Measurements from ENCODE around the gene ZNF677. TPM values are rescaled to one million over a fixed set of nuclear protein-coding genes. Genes with fewer than 3 reads are reported as not detected.

The ZNF677 gene
- total RNA-seq (2022; extraction: Qiagen RNA extraction; ENCODE audit: low read depth) = not detected in 5 replicates

DNA sequence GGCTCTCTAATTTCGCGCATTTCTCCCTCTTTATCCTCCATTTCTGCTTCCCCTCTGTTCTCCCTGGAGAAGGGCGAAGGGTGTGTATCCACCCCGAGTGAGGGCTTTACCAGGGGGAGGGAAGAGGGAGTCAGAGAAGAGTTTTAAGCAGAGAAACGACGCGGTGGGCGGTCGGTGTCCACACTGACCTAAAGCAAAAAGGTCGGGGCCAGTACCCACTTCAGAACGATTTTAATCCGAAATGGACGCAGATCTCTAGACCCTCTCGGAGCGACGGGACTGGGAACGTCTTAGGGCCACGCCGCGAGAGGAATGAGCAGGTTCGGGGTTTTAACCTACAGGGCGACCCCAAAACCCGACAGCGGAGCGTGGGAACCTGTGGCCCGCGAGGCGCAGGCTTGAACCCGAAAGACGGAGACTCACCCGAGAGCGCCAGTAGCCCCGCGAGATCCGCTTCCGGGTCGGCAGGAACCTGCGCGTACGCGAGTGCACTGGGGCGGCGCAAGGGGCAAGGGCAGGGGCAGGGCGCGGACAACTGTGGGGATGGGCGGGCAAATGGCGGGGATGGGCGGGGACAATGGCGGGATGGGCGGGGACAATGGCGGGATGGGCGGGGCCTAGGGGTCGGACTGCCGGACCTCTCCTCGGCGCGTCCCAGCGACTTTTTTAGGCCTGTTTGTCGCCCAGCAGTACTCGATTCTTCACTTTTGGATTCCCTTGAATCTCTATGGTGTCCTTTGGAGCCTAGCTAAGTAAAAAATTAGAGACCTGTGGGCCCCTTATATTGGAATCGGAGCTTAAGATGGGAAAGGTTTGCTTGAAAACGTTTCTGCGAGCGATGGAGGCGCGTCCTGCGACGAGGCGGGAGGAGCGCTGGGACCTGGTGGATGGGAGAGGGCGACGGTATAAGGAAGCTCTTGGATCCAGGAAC lies at the start of gene ZNF677:
Gene ZNF677 (minus strand): TSS at position 463 of the 931 bp plus-strand sequence. CDS start 3,323 bp downstream, outside the sequence.

DNA sequence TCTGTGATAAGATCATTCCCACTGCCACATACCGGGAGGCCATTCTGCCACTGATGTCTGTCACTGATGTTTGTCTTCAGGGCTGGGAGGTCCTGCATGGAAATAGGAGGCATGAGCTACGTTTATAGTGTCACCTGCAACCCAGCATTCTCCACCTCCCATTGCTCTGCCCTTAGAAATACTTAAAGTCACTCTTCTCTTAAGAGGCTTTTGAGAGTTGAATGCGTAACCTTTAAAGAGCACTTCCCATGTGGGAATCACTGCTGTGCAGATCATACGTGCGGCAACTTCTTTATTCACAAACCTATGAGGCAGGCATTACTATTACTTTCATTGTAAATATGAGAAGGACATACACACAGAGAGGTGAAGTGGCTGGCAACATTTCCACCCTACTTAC lies 12.9 kb upstream of the ZNF677 start, which contains the start of gene VN1R4:
Gene VN1R4 (minus strand): TSS at position 101 of the 400 bp plus-strand sequence. CDS start 58 bp downstream, at position 43.

DNA sequence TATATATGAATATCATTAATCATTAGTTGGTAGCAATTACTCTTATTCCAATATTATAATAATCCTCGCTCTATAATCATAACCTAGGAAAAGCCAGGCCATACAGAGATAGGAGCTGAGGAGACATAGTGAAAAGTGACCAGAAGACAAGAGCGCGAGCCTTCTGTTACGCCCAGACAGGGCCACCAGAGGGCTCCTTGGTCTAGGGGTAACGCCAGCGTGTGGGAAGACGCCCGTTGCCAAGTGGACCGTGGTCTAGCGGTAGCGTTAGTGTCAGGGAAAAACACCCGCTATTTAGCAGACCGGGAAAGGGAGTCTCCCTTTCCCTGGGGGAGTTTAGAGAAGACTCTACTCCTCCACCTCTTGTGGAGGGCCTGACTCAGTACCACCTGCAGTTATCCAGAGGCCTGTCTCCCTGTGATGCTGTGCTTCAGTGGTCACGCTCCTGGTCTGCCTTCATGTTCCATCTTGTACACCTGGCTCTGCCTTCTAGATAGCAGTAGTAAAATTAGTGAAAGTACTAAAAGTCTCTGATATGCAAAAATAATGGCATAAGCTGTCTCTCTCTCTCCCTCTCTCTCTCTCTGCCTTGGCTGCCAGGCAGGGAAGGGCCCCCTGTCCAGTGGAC lies 3.2 kb upstream of the ZNF677 start, which contains the start of gene VN1R2:
Gene VN1R2 (plus strand): TSS at position 578 of the 628 bp plus-strand sequence. CDS start 84 bp downstream, outside the sequence.

DNA sequence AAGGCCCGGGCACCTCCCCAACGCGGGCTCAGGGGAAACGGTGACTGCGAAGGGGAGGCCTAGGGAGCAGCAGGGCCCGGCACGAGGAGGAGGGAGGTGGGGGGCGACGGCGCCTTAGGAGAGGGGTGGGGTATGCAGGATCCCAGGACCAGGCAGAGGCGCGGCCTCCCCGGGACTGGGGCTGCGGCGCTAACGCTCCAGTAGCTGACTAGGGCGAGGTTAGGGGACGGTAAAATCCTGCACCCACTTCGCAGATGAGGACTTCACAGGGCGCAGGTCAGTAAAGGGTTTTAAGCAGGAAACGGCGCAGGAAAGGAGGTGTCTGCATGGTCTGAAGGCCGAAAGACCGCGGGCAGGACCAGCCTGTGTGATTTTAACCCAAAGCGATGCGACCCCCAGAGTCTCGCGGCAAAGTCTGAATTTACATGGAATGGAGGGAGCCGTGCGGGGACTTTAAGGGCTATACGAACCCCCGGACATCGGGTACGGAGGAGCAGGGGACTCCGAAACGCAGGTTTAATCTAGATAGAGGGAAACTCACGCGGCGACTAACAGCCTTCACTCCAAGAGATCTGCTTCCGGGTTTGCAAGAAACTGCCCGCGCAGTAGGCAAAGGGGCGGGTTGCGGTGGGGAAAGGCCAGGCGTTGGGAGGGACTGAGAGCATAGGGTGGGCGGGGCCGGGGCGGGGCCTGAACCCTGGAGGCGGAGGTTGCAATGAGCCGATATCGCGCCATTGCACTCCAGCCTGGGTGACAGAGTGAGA lies 61.7 kb downstream of the ZNF677 start, which contains the start of gene ZNF665:
Gene ZNF665 (minus strand): TSS at position 588 of the 764 bp plus-strand sequence. CDS start 10,460 bp downstream, outside the sequence.

Other genes with a start within 250 kb of the ZNF677 start
- not detected in 5 replicates for gene ERVV-1, start 241.0 kb downstream of the ZNF677 start, total RNA-seq (2022; extraction: Qiagen RNA extraction; ENCODE audit: low read depth)
- not detected in 5 replicates for gene ERVV-2, start 210.1 kb downstream of the ZNF677 start, total RNA-seq (2022; extraction: Qiagen RNA extraction; ENCODE audit: low read depth)
- 6.4 to 8.4 TPM (median 8.4 TPM) in 5 replicates for gene ZNF160, start 151.5 kb downstream of the ZNF677 start, total RNA-seq (2022; extraction: Qiagen RNA extraction; ENCODE audit: low read depth)
- gene ZNF415, start 122.0 kb downstream of the ZNF677 start, total RNA-seq (2022; extraction: Qiagen RNA extraction; ENCODE audit: low read depth) = not detected in 5 replicates
- gene ZNF347, start 95.8 kb downstream of the ZNF677 start, total RNA-seq (2022; extraction: Qiagen RNA extraction; ENCODE audit: low read depth) = not detected in 5 replicates
- gene ZNF665, start 61.5 kb downstream of the ZNF677 start, total RNA-seq (2022; extraction: Qiagen RNA extraction; ENCODE audit: low read depth) = not detected in 5 replicates
- gene VN1R2, start 3.4 kb upstream of the ZNF677 start, total RNA-seq (2022; extraction: Qiagen RNA extraction; ENCODE audit: low read depth) = not detected in 5 replicates
- not detected in 5 replicates for gene VN1R4, start 12.8 kb upstream of the ZNF677 start, total RNA-seq (2022; extraction: Qiagen RNA extraction; ENCODE audit: low read depth)
- gene ZNF845, start 78.9 kb upstream of the ZNF677 start, total RNA-seq (2022; extraction: Qiagen RNA extraction; ENCODE audit: low read depth) = 2.7 to 4.3 TPM (median 3.8 TPM) in 5 replicates
- gene ZNF525, start 110.8 kb upstream of the ZNF677 start, total RNA-seq (2022; extraction: Qiagen RNA extraction; ENCODE audit: low read depth) = 0.14 to 0.66 TPM (median 0.24 TPM) in 5 replicates
- 3.3 to 5.1 TPM (median 4.4 TPM) in 5 replicates for gene ZNF765, start 140.3 kb upstream of the ZNF677 start, total RNA-seq (2022; extraction: Qiagen RNA extraction; ENCODE audit: low read depth)
- gene ZNF761, start 177.1 kb upstream of the ZNF677 start, total RNA-seq (2022; extraction: Qiagen RNA extraction; ENCODE audit: low read depth) = 7.3 to 8.1 TPM (median 7.8 TPM) in 5 replicates
- 0.21 to 0.64 TPM (median 0.46 TPM) in 5 replicates for gene ZNF813, start 212.9 kb upstream of the ZNF677 start, total RNA-seq (2022; extraction: Qiagen RNA extraction; ENCODE audit: low read depth)

All from A549 treated with GW870086 at 1 μM for 4 hours (cell line).